HepG2 (cell line): Measurements from ENCODE around the gene CCDC91. TPM values are rescaled to one million over a fixed set of nuclear protein-coding genes. Genes with fewer than 3 reads are reported as not detected.
A peak's percentile ranks its signal among the peaks of the same experiment; 100 is the strongest.

Experiments used
- E2F2 ChIP-seq: sonication (generic); formaldehyde crosslinking; IDR thresholded peaks from 2 replicates; pipeline ENCODE4 v1.4.0; 2020; ENCODE audit warnings: missing genetic modification reagents, borderline replicate concordance
- FOXO1 ChIP-seq: sonication (generic); formaldehyde crosslinking; IDR thresholded peaks from 2 replicates; pipeline ENCODE4 v1.4.0; 2020; ENCODE audit warnings: missing genetic modification reagents
- JUND ChIP-seq: sonication (generic); formaldehyde crosslinking; IDR thresholded peaks from 2 replicates; pipeline ENCODE4 v1.8.0; 2022; ENCODE audit warnings: mild to moderate bottlenecking, missing genetic modification reagents
- KLF12 ChIP-seq: sonication (generic); formaldehyde crosslinking; IDR thresholded peaks from 2 replicates; pipeline ENCODE4 v1.4.0; 2020; ENCODE audit warnings: missing genetic modification reagents, borderline replicate concordance
- NFKB2 ChIP-seq: sonication (generic); formaldehyde crosslinking; IDR thresholded peaks from 2 replicates; pipeline ENCODE4 v1.4.0; 2020; ENCODE audit warnings: missing genetic modification reagents, borderline replicate concordance
- PREB ChIP-seq: sonication (generic); formaldehyde crosslinking; IDR thresholded peaks from 2 replicates; pipeline ENCODE4 v1.4.0; 2020; ENCODE audit warnings: missing genetic modification reagents
- ZBTB3 ChIP-seq: sonication (generic); formaldehyde crosslinking; IDR thresholded peaks from 2 replicates; pipeline ENCODE4 v1.4.0; 2020; ENCODE audit warnings: low read depth, mild to moderate bottlenecking, moderate library complexity, missing genetic modification reagents, borderline replicate concordance
- ZFP1 ChIP-seq: IDR thresholded peaks from 2 replicates; pipeline ENCODE4 v1.6.1; 2016
- ZNF17 ChIP-seq: sonication (generic); formaldehyde crosslinking; IDR thresholded peaks from 2 replicates; pipeline ENCODE4 v1.5.0; 2020; ENCODE audit warnings: mild to moderate bottlenecking, missing genetic modification reagents
- ZNF280D ChIP-seq: sonication (generic); formaldehyde crosslinking; IDR thresholded peaks from 2 replicates; pipeline ENCODE4 v1.5.1; 2020; ENCODE audit warnings: mild to moderate bottlenecking, missing genetic modification reagents
- ZNF331 ChIP-seq: sonication (generic); formaldehyde crosslinking; IDR thresholded peaks from 2 replicates; pipeline ENCODE4 v1.4.0; 2020; ENCODE audit warnings: missing genetic modification reagents
- ZNF567 ChIP-seq: sonication (generic); formaldehyde crosslinking; IDR thresholded peaks from 2 replicates; pipeline ENCODE4 v1.8.1; 2023; ENCODE audit warnings: mild to moderate bottlenecking, missing genetic modification reagents, borderline replicate concordance
- ZNF672 ChIP-seq: sonication (generic); formaldehyde crosslinking; IDR thresholded peaks from 2 replicates; pipeline ENCODE4 v1.8.1; 2022; ENCODE audit warnings: missing genetic modification reagents
- ZNF687 ChIP-seq: sonication (generic); formaldehyde crosslinking; IDR thresholded peaks from 2 replicates; pipeline ENCODE4 v1.5.1; 2020; ENCODE audit warnings: mild to moderate bottlenecking, missing genetic modification reagents, moderate library complexity
- ZNF841 ChIP-seq: sonication (generic); formaldehyde crosslinking; IDR thresholded peaks from 2 replicates; pipeline ENCODE4 v1.8.1; 2023; ENCODE audit warnings: missing genetic modification reagents, borderline replicate concordance
- polyA plus RNA-seq, 8 experiments: library from polyadenylated mRNA; depleted of rRNA in 3 of 8; stranded (reverse) in 7 of 8; unstranded in 1 of 8; fragments of >200 nt; fragmentation: Illumina TruSeq in 4 of 8; extraction: Trizol in 4 of 8; gene quantifications; 2 replicates each; pipeline versions ENCODE4 v1.2.1 to v1.2.3, GENCODE V29; 2011 to 2016; ENCODE audit warnings: low read depth in 4 of 8, missing spikeins in 1 of 8, mixed read lengths in 1 of 8; ENCODE audit not compliant: insufficient read depth in 1 of 8
- total RNA-seq, 5 experiments: library from RNA; depleted of rRNA; stranded (reverse); fragments of >200 nt; fragmentation: Illumina TruSeq; extraction: Trizol; gene quantifications; 2 replicates each; pipeline ENCODE4 v1.2.3, GENCODE V29; 2016; ENCODE audit warnings: low read depth in 1 of 5
- TF ChIP-seq, protein P1 (sequence below), 2 experiments: sonication (generic) in 1 of 2; formaldehyde crosslinking in 1 of 2; IDR thresholded peaks; 2 replicates each; pipeline versions ENCODE4 v1.5.1 to v1.6.1; 2011 to 2020; ENCODE audit warnings: borderline replicate concordance in 1 of 2, low read depth in 1 of 2, low read length in 1 of 2, mild to moderate bottlenecking in 1 of 2, missing genetic modification reagents in 1 of 2, moderate library complexity in 1 of 2

Gene CCDC91
- total and polyA plus RNA-seq, 2 of the 13 experiments (the other 11 are each of a cell fraction or from before 2014, with no cell fraction given): 9.8 to 15.8 TPM

GRCh38 chr12:28190321-28191050 is at the start of gene CCDC91 (continued):
- 0 out of 2 replicates have a peak, but pooled peaks have one; percentile 73 for TF ChIP-seq PREB (CRISPR knock-in tag)
- peak; percentile 60 for TF ChIP-seq ZNF331
- TF ChIP-seq JUND (CRISPR knock-in tag): no peak
- TF ChIP-seq, protein P1, sequence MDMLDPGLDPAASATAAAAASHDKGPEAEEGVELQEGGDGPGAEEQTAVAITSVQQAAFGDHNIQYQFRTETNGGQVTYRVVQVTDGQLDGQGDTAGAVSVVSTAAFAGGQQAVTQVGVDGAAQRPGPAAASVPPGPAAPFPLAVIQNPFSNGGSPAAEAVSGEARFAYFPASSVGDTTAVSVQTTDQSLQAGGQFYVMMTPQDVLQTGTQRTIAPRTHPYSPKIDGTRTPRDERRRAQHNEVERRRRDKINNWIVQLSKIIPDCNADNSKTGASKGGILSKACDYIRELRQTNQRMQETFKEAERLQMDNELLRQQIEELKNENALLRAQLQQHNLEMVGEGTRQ (IDR thresholded peaks at IDR 0.05; ENCODE audit: low read depth, low read length): peak; percentile 87
- TF ChIP-seq, protein P1 (CRISPR knock-in tag; IDR thresholded peaks at IDR 0.05; ENCODE audit: borderline replicate concordance): peak; percentile 97
- no peak for TF ChIP-seq ZNF280D (CRISPR knock-in tag)
- peak; percentile 13; the same call in 1 of the 2 replicates for TF ChIP-seq ZFP1 (CRISPR knock-in tag)
- 0 out of 2 replicates have a peak, but pooled peaks have one; percentile 63 for TF ChIP-seq ZBTB3
- peak; percentile 99 for TF ChIP-seq ZNF687
- peak; percentile 86 for TF ChIP-seq FOXO1 (CRISPR knock-in tag)
- TF ChIP-seq E2F2 (CRISPR knock-in tag): no peak
- no peak; the same call in 1 of the 2 replicates for TF ChIP-seq ZNF567 (CRISPR knock-in tag)
- no peak for TF ChIP-seq ZNF841
- peak; percentile 76 for TF ChIP-seq KLF12
- TF ChIP-seq ZNF672: 0 out of 2 replicates have a peak, but pooled peaks have one; percentile 50
- TF ChIP-seq ZNF17 (CRISPR knock-in tag): no peak
- TF ChIP-seq NFKB2 (CRISPR knock-in tag): peak; percentile 97
